Inflammatory macrophage treated with lipopolysaccharide for 1 hour (primary cell): ENCODE measurements around the gene TMC3.
"Not testable (repeated sequence)": the region's sequence is repeated elsewhere in the genome, so short reads cannot be mapped to it uniquely, and the experiment has no call there.

Experiments
- DNase-seq, 2 donors: peaks; one replicate each; pipeline ENCODE4 v3.0.0-alpha.2; 2020 to 2022

TMC3 gene

DNA sequence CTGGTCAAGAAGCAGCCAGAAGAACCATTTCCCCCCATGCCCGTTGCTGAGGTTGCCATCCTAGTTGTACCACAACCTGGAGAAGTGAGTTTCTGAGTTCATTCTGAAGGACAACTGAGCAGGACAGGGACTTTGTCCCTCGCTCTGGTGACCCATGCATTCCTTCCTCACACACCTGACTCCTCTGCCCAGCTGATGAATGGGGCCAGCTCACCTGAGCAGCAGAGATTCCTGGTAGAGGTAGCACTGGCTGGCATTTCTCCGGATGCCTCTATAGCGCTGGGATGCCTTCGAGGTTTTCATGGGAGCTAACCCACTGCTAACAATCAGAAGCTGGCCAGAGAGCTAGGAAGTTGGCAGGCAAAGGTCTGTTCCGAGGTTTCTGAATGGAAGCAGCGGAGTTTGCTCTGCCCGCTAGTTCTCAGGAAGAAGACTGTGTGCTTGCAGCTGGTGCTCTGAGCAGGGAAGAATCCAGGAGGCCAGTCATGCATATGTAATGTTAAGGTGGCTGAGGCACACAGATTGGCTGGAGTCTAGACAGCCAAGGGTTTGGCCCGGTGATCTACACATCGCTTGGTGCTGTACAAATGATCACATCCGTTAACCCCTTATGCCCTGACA is at the start of gene TMC3:
TSS of gene TMC3 (minus strand) at position 439 of the 621 bp plus-strand sequence. CDS start at position 303, 136 bp downstream.
- no peak for DNase-seq

DNA sequence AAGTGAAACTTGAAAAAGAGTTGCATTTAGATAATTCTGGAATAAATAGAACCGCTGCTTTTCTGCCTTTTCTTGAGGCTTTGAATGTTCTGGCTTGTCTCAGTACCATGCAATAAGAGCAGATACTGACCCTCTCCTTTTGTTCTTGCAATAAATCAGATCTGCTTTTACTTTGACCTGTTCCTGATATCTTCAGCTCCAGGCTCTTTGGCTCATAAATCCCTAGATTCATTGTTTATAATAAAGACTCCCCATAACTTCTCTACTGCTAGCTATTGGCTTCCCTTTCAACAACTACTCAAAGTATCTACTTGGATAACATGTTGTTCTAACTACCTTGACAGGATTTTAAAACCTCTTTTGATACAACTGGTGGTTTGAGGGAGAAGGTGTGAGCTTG is 47.4 kb upstream of the TMC3 start:
- no peak for DNase-seq

GRCh38 chr15:81419332-81419943 is 45.4 kb upstream of the TMC3 start:
- no peak for DNase-seq

DNA sequence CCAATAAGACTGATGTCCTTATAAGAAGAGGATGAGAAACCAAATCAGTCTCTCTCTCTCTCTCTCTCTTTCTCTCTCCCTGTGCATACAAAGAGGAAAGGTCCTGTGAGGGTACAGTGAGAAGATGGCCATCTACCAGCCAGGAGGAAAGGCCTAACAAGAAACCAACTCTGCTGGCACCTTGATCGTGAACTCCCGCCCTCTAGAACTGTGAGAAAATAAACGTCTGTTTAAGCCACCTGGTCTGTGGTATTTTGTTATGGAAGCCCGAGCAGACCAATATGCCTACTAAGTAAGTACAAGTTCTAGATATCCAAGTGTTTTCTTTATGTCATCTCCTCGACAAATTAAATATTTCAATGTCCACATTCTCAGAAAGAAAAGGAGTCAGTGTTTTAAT is 44.9 kb upstream of the TMC3 start:
- no peak for DNase-seq

GRCh38 chr15:81418444-81418843 is 44.4 kb upstream of the TMC3 start:
- DNase-seq = no peak

GRCh38 chr15:81414274-81414968 is 40.4 kb upstream of the TMC3 start:
- not testable (repeated sequence) for DNase-seq

GRCh38 chr15:81413851-81414250 is 39.8 kb upstream of the TMC3 start:
- DNase-seq = no peak

DNA sequence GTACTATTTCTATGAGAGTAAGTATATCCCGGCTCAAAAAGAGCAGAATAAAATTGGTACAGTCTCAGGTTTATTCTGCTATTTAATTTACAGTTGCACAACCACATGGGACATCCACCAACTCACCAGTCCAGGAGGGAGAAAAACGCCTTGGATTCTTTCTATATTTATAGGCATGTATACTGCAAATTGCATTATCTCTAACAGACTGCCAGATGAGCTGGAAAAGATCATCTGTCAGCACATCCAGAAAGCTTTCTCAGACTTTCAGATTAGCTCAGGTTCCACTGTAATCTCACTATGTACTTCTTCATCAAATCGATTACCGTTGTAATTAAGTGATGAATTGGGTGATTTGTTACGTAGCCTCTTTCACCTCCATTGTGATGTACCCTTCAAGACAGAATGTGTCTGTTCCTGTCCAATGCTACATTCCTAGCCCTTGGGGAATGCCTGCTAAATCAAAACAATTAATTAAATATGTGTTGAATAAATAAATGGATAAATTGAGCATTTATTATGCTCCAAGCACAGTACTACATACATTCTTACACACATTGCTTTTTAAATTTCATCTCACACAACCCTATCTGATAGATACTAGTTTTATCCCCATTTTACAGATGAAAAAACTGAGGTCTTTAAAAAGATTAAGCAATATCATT is 38.1 kb upstream of the TMC3 start:
- no peak for DNase-seq

- no peak for DNase-seq
Measured at GRCh38 chr15:81411051-81411450, 37.0 kb upstream of the TMC3 start.

DNA sequence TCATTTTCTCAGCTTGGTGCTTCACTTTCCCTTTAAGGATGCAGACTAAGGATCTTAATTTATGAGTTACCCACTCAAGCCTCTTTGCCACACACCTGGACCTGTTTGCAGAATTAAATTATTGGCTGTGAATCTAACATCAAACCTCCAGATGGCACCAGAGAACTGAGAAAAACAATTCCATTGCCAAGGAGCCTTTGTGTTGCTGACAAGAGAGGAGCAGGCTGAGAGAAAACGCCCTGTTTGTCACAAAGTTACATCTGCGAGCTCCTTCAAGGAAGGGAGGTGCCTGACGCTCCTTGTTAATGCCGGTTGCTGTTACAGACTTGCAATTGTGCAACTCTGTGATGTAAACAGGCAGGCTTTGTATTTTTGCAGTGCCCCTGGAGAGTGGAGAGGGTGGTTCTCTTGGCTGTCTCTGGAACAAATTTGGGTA is 36.3 kb upstream of the TMC3 start:
- peak; percentile 31 to 51 for DNase-seq

DNA sequence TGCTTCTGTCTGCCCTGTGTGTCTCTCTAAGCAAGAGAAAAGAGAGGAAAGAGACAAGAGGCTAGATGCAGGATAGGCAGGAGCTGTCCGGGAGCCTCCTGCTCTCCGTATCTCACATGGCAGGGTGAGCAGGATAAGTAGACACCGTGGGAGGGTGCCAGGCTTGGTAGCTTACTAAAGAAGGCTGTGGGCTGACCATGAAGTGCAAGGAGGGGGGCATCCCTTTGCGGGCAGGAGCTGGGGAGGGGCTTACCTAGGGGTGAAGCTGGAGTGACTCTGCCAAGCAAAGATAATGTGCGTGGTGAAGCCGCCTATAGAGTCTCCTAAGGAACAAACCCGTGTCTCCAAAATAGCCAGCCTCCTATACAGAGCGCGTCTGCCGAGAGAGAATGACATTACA is 33.7 kb upstream of the TMC3 start:
- DNase-seq = no peak

DNA sequence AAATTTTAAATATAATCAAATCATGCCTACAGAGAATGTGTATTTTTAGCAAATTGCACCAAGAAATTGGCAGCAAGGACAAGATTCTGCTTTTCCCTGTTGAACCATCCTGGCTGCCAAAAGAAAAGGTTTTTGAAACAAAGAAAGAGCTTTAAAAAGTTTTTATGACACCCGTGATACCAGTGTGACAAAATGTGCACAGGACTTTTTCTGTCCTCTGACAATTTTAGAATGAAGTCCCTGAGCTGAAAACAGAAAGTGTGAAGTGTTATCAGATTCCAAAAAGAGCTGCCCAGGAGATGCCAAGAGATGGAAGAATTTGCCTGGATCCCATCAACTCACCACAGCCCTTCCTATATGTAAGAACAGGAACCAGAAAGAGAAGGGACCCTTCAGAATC is 33.2 kb upstream of the TMC3 start:
- DNase-seq = no peak

DNA sequence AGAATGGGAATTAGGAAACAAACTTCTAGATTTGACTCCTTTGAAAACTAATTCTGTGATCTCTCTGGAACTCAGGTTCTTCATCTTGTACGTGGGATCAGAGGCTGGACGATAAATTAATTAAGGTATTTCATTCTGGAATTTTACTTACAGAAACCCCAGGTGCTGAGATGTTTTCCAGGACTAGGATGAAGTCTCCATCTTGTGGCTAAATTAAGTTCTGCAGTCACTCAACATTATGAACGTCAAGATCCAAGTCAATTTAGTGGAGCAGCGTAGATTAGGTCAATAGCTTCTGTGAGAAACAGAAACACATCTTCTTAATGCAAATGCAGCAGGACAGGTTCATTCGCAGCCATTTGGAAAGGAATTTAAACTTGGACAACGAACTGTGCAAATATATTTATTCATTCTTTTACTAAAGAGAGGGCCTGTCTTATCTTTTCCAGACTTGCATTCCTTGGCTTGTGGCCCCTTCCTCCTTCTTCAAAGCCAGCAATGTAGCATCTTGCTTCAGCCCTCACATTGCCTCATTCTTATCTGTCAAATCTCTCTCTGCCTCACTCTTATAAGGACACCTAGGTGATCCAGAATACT is 26.7 kb upstream of the TMC3 start:
- DNase-seq = peak; percentile 32 to 80

- peak; percentile 17 to 38 for DNase-seq
Measured at GRCh38 chr15:81398910-81399551, 25.0 kb upstream of the TMC3 start.

GRCh38 chr15:81398456-81398855 is 24.4 kb upstream of the TMC3 start:
- DNase-seq = no peak

DNA sequence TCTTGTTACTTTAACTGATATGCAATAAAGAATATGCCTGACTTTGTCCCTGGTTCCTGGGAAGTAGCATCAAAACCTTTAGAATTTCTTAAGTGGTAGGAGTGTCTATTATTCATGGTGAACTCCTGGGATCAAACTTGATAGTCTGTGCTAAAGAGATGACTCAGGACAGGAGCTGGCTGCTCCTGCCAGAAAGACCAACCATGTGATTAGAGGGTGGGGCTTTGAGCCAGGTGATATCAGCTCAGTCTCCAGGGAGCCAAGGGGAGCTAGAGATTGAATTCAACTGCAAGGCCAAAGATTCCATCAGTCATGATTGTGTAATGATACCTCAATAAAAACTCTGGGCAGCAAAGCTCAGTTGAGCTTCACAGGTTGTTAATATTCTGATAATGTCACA is 20.6 kb upstream of the TMC3 start:
- no peak for DNase-seq

DNA sequence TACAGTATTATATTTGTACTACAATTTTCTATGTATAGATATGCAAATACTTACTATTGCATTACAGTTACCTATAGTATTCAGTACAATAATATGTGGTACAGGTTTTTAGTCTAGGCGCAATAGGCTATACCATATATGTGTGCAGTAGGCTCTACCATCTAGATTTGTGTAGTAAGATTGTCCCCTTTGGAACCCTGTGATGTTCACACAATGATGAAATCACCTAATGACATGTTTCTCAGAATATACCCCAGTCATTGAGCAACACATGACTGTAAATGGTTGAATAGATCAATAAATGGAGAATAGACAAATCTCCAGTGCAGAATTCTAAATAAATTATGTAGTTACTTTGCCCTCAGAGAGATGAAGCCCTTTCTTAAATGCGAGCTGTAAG is 17.6 kb upstream of the TMC3 start:
- no peak for DNase-seq

- no peak for DNase-seq
Measured at GRCh38 chr15:81388436-81388770, 14.4 kb upstream of the TMC3 start.

- no peak for DNase-seq
Measured at GRCh38 chr15:81387621-81388435, 13.8 kb upstream of the TMC3 start.

DNA sequence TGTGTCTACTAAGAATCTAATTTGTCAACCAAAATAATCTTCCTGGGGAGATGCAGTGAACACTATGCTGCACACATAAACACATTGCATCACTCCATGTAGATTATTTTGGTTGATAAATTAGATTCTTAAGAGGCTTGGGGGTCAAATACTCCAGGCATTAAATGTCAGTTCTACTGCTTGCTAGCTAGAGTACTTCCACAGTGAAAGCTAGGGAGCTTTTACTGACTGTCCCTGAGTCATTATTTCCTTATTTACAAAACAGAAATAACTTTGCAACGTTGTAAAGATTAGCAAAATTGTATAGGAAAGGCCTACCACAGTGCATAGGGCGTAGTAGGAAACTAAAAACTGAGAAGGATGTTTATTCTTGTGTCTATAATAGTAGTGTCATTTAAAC is 12.9 kb upstream of the TMC3 start:
- peak in 1 of 2 donors; percentile 8 for DNase-seq

- DNase-seq = no peak
Measured at GRCh38 chr15:81385721-81386076, 11.7 kb upstream of the TMC3 start.
